ENCODE data around the gene TECTA.
A peak's percentile ranks its signal among the peaks of the same experiment; 100 is the strongest.
"Not testable (repeated sequence)": the region's sequence is repeated elsewhere in the genome, so short reads cannot be mapped to it uniquely, and the experiment has no call there.

The TECTA gene

DNA sequence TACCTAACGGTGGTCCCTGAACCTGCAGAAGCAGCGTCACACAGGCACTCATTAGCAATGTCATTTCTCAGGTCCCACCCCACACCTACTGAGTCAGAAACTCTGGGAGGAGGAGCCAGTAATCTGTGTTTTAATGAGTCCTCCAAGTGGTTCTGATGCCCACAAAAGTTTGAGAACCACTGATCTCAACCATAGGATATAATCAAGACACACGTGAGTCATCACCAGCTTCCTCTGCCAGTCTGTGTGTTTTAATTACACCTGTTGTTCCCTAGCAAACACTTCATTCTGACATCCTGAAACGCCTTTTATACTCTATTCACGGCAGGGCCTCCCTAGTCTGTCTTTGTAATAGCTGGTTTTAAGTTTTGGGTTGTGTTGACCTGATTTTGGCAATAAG, 5.8 kb downstream of the TECTA start:
- peaks cover 1% of the 10 kb centered on the region for H3K36me3 Mint-ChIP-seq
- no peaks in the 10 kb centered on the region for H3K4me1 Mint-ChIP-seq
- no peak overlapping the region for H3K4me3 Mint-ChIP-seq
- no peak for DNase-seq (ENCODE audit: low spot score in 2 of 2)
- H3K27ac Mint-ChIP-seq = no peak overlapping the region
- H3K9me3 Mint-ChIP-seq = no peaks in the 10 kb centered on the region
- peaks cover 15% of the 10 kb centered on the region for H3K27me3 Mint-ChIP-seq
- no peak for ATAC-seq (ENCODE audit: low read depth)

GRCh38 chr11:121108413-121108812, 7.4 kb downstream of the TECTA start:
- Mint-ChIP-seq H3K9me3 (no peaks in the 10 kb centered on the region), H3K36me3 (peaks cover 1% of the 10 kb centered on the region), H3K4me3 (no peak overlapping the region), H3K27ac (no peak overlapping the region), H3K4me1 (no peaks in the 10 kb centered on the region), H3K27me3 (peaks cover 13% of the 10 kb centered on the region)
- ATAC-seq (ENCODE audit: low read depth) = no peak
- DNase-seq (ENCODE audit: low spot score in 2 of 2) = no peak

GRCh38 chr11:121109471-121109870, 8.4 kb downstream of the TECTA start:
- peaks cover 9% of the 10 kb centered on the region for H3K27me3 Mint-ChIP-seq
- no peak for DNase-seq (ENCODE audit: low spot score in 2 of 2)
- no peak for ATAC-seq (ENCODE audit: low read depth)
- no peaks in the 10 kb centered on the region for H3K9me3 Mint-ChIP-seq
- no peaks in the 10 kb centered on the region for H3K4me1 Mint-ChIP-seq
- no peaks in the 10 kb centered on the region for H3K36me3 Mint-ChIP-seq
- H3K4me3 Mint-ChIP-seq = no peak overlapping the region
- H3K27ac Mint-ChIP-seq = no peak overlapping the region

DNA sequence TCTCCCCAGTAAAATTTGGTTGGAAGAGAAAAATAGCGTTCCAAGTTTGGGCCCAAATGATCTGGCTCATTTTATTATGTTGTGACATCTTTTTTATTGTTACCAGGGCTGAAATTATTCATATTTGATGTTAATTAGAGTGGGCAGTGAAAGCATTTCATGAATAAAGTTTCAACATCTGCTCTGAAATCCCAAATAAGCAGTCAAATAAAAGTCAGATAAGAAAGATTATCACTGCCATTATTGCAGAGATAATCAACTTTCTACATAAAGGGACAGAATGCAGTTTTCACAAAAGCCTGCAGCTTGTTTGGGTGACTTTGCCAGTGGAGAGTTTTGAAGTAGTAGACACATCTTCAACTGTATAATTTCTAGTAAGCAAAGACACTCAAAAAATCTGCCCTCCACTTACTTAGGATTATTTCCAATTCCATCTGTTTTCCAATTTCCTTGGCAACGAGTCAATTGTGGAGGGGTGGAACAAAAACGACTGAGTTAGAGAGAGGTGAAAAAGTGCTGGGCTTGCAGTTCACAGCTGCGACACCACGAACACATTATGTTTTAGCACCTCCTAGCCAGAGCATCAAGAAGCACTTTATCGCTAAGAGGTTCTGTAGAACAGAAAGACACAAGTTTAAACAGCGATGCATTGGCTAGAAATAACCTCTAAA, 9.0 kb downstream of the TECTA start:
- Mint-ChIP-seq H3K9me3 (no peaks in the 10 kb centered on the region), H3K27ac (no peak overlapping the region), H3K4me1 (no peaks in the 10 kb centered on the region), H3K36me3 (no peaks in the 10 kb centered on the region), H3K4me3 (no peak overlapping the region), H3K27me3 (peaks cover 8% of the 10 kb centered on the region)
- ATAC-seq (ENCODE audit: low read depth) (no peak), DNase-seq (ENCODE audit: low spot score in 2 of 2) (no peak)

GRCh38 chr11:121110871-121111724, 10.1 kb downstream of the TECTA start:
- DNase-seq (ENCODE audit: low spot score in 2 of 2) (no peak), ATAC-seq (ENCODE audit: low read depth) (no peak)
- peaks cover 14% of the 10 kb centered on the region for H3K27me3 Mint-ChIP-seq
- no peaks in the 10 kb centered on the region for H3K36me3 Mint-ChIP-seq
- no peak overlapping the region for H3K27ac Mint-ChIP-seq
- H3K4me3 Mint-ChIP-seq = no peak overlapping the region
- H3K4me1 Mint-ChIP-seq = no peaks in the 10 kb centered on the region
- no peaks in the 10 kb centered on the region for H3K9me3 Mint-ChIP-seq

GRCh38 chr11:121112498-121113455, 11.7 kb downstream of the TECTA start:
- Mint-ChIP-seq H3K27me3 (peaks cover 14% of the 10 kb centered on the region), H3K4me3 (no peak overlapping the region), H3K27ac (no peak overlapping the region), H3K9me3 (no peaks in the 10 kb centered on the region), H3K4me1 (no peaks in the 10 kb centered on the region), H3K36me3 (no peaks in the 10 kb centered on the region)
- DNase-seq (ENCODE audit: low spot score in 2 of 2) = peak; percentile 14 to 21
- peak; percentile 66 for ATAC-seq (ENCODE audit: low read depth)

DNA sequence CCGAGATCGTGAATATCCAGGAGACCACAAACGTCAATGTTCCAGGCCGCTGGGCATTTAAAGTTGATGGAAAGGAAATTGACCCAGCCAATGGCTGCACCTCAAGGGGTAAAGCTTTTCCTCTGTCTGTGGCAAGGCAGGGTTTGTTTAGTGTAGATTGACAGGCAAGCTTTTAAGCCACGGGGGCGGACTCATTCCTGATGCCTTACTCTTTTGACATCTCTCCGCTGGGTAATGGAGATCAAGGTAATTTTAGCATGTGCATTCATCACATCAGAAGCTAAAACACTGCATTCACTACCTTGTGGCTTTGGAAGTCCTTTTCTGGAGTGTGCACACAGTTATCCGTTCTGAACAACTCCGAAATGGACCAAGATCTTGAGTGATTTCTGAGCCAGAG, 12.6 kb downstream of the TECTA start:
- no peak for DNase-seq (ENCODE audit: low spot score in 2 of 2)
- ATAC-seq (ENCODE audit: low read depth) = no peak
- Mint-ChIP-seq H3K4me3 (no peak overlapping the region), H3K36me3 (no peaks in the 10 kb centered on the region), H3K27me3 (peaks cover 10% of the 10 kb centered on the region), H3K27ac (no peak overlapping the region), H3K4me1 (no peaks in the 10 kb centered on the region), H3K9me3 (no peaks in the 10 kb centered on the region)

DNA sequence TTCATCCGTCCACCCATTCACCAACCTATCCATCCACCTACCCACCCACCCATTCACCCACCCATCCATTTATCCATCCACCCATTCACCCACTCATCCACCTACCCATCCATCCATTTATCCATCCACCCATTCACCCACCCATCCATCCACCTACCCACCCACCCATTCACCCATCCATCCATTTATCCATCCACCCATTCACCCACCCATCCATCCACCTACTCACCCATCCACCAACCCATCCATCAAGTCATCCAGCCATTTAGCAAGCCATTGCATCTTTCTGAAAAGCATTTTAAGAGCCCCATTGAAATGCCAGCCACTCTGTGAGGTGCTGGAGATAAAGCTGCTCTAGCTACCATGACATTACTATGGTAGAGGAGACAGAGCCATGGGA, 14.0 kb downstream of the TECTA start:
- H3K27ac Mint-ChIP-seq; ATAC-seq (ENCODE audit: low read depth); H3K4me1 Mint-ChIP-seq; H3K9me3 Mint-ChIP-seq; H3K27me3 Mint-ChIP-seq; DNase-seq (ENCODE audit: low spot score in 2 of 2); H3K36me3 Mint-ChIP-seq; H3K4me3 Mint-ChIP-seq: not testable (repeated sequence)

DNA sequence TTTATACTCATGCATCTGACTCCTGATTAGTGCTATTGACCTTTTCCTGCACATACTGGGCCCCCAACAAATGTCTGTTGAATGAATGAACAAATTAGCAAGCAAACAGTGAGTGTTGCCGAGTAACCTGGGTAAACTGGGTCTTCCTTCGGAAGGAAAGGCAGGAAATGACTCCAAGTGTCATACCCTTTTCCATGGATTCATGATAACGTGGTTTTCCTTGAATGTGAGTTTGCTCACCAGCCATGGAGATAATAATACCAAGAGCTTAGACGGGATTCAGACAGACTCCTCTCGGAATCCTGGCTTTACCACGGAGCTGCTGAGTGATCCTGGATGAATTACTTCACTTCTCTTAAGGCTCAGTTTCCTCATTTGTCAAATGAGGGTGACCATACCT, 16.7 kb downstream of the TECTA start:
- DNase-seq (ENCODE audit: low spot score in 2 of 2) (no peak), ATAC-seq (ENCODE audit: low read depth) (no peak)
- no peaks in the 10 kb centered on the region for H3K36me3 Mint-ChIP-seq
- no peaks in the 10 kb centered on the region for H3K4me1 Mint-ChIP-seq
- H3K27me3 Mint-ChIP-seq = peaks cover 6% of the 10 kb centered on the region
- no peak overlapping the region for H3K4me3 Mint-ChIP-seq
- peaks cover 2% of the 10 kb centered on the region for H3K9me3 Mint-ChIP-seq
- H3K27ac Mint-ChIP-seq = no peak overlapping the region

- no peak for DNase-seq (ENCODE audit: low spot score in 2 of 2)
- Mint-ChIP-seq H3K27ac (no peak overlapping the region), H3K4me1 (no peaks in the 10 kb centered on the region), H3K9me3 (peaks cover 2% of the 10 kb centered on the region), H3K4me3 (no peak overlapping the region), H3K27me3 (peaks cover 6% of the 10 kb centered on the region), H3K36me3 (no peaks in the 10 kb centered on the region)
- ATAC-seq (ENCODE audit: low read depth) = no peak
These were observed 18.4 kb downstream of the TECTA start for GRCh38 chr11:121119440-121119839.

- ATAC-seq (ENCODE audit: low read depth) = no peak
- Mint-ChIP-seq H3K4me1 (no peaks in the 10 kb centered on the region), H3K9me3 (peaks cover 2% of the 10 kb centered on the region), H3K4me3 (no peak overlapping the region), H3K27me3 (peaks cover 2% of the 10 kb centered on the region), H3K36me3 (no peaks in the 10 kb centered on the region), H3K27ac (no peak overlapping the region)
- DNase-seq (ENCODE audit: low spot score in 2 of 2) = no peak
These were observed 21.3 kb downstream of the TECTA start for GRCh38 chr11:121122328-121122727.

- no peak for DNase-seq (ENCODE audit: low spot score in 2 of 2)
- Mint-ChIP-seq H3K9me3 (peaks cover 2% of the 10 kb centered on the region), H3K27ac (no peak overlapping the region), H3K27me3 (peaks cover 4% of the 10 kb centered on the region), H3K4me1 (no peaks in the 10 kb centered on the region), H3K4me3 (no peak overlapping the region), H3K36me3 (no peaks in the 10 kb centered on the region)
- ATAC-seq (ENCODE audit: low read depth) = no peak
These were observed 22.5 kb downstream of the TECTA start for GRCh38 chr11:121123496-121124069.

DNA sequence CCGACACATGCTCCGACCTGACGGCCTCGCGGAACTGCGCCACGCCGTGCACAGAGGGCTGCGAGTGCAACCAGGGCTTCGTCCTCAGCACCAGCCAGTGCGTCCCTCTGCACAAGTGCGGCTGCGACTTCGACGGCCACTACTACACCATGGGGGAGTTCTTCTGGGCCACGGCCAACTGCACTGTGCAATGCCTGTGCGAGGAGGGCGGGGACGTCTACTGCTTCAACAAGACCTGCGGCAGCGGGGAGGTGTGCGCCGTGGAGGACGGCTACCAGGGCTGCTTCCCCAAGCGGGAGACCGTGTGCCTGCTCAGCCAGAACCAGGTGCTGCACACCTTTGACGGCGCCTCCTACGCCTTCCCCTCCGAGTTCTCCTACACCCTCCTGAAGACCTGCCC, 26.8 kb downstream of the TECTA start:
- H3K27ac Mint-ChIP-seq = no peak overlapping the region
- no peak for ATAC-seq (ENCODE audit: low read depth)
- H3K4me3 Mint-ChIP-seq = no peak overlapping the region
- H3K36me3 Mint-ChIP-seq = no peaks in the 10 kb centered on the region
- H3K27me3 Mint-ChIP-seq = peaks cover 10% of the 10 kb centered on the region
- DNase-seq (ENCODE audit: low spot score in 2 of 2) = no peak
- no peaks in the 10 kb centered on the region for H3K4me1 Mint-ChIP-seq
- H3K9me3 Mint-ChIP-seq = no peaks in the 10 kb centered on the region
